ENCODE results near the gene HSP90B1. TPM values are rescaled to one million over a fixed set of nuclear protein-coding genes. Genes with fewer than 3 reads are reported as not detected.

The HSP90B1 gene
- total RNA-seq, 1 donor from 2014 or later: 1,238 TPM

DNA sequence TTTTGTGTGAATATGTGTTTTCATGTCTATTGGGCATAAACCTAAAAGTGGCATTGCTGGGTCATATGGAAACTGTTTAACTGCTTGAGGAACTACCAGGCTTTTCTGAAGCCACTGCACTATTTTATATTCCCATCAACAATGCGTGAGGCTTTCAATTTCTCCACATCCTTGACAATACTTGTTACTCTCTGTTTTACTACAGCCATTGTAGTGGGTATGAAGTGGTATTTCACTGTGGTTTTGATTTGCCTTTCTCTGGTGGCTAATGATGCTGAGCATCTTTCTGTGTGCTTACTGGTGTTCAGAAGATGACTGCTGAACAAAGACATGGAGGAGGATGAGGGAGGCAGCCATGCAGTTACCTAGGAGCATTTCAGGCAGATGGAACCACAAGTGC, 22.3 kb downstream of the HSP90B1 start:
- DNase-seq (ENCODE audit: low read depth) (no peak), FAIRE-seq (no peak)
- Histone ChIP-seq H2AFZ (ENCODE audit: low read depth, low read length) (no peak overlapping the region), H3K27ac (ENCODE audit: low read depth, low read length) (no peak overlapping the region), H4K20me1 (ENCODE audit: insufficient read depth, low read length) (peaks cover 26% of the 10 kb centered on the region), H3K9ac (ENCODE audit: low read length) (no peak overlapping the region), H3K9me3 (ENCODE audit: insufficient read depth, low read depth, low read length) (no peaks in the 10 kb centered on the region), H3K27me3 (ENCODE audit: insufficient read depth, low read length) (no peaks in the 10 kb centered on the region), H3K4me1 (ENCODE audit: insufficient read depth, low read length) (peaks cover 15% of the 10 kb centered on the region), H3K36me3 (ENCODE audit: insufficient read depth, low read length) (peaks cover 57% of the 10 kb centered on the region), H3K4me3 (ENCODE audit: insufficient read depth, low read depth, low read length) (no peak overlapping the region), H3K4me2 (ENCODE audit: low read length) (no peak overlapping the region), H3K79me2 (ENCODE audit: insufficient read depth, low read length) (peaks cover 64% of the 10 kb centered on the region)
- H3K36me3 Mint-ChIP-seq (ENCODE audit: low read depth, unreplicated experiment): peaks cover 9% of the 10 kb centered on the region
- no peaks in the 10 kb centered on the region for H3K27me3 Mint-ChIP-seq (ENCODE audit: low read depth, unreplicated experiment)
- TF ChIP-seq, protein P1, sequence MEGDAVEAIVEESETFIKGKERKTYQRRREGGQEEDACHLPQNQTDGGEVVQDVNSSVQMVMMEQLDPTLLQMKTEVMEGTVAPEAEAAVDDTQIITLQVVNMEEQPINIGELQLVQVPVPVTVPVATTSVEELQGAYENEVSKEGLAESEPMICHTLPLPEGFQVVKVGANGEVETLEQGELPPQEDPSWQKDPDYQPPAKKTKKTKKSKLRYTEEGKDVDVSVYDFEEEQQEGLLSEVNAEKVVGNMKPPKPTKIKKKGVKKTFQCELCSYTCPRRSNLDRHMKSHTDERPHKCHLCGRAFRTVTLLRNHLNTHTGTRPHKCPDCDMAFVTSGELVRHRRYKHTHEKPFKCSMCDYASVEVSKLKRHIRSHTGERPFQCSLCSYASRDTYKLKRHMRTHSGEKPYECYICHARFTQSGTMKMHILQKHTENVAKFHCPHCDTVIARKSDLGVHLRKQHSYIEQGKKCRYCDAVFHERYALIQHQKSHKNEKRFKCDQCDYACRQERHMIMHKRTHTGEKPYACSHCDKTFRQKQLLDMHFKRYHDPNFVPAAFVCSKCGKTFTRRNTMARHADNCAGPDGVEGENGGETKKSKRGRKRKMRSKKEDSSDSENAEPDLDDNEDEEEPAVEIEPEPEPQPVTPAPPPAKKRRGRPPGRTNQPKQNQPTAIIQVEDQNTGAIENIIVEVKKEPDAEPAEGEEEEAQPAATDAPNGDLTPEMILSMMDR (IDR thresholded peaks at IDR 0.05; ENCODE audit: insufficient read depth, low read depth, low read length): no peak
- no peak for TF ChIP-seq EZH2 (IDR thresholded peaks at IDR 0.05; ENCODE audit: insufficient read depth, low read length)
- no peak overlapping the region for H3K27ac Mint-ChIP-seq (ENCODE audit: unreplicated experiment)
- H3K4me3 Mint-ChIP-seq (ENCODE audit: unreplicated experiment): no peak overlapping the region
- peaks cover 10% of the 10 kb centered on the region for H3K4me1 Mint-ChIP-seq (ENCODE audit: low read depth, unreplicated experiment)
- no peaks in the 10 kb centered on the region for H3K9me3 Mint-ChIP-seq (ENCODE audit: unreplicated experiment)

DNA sequence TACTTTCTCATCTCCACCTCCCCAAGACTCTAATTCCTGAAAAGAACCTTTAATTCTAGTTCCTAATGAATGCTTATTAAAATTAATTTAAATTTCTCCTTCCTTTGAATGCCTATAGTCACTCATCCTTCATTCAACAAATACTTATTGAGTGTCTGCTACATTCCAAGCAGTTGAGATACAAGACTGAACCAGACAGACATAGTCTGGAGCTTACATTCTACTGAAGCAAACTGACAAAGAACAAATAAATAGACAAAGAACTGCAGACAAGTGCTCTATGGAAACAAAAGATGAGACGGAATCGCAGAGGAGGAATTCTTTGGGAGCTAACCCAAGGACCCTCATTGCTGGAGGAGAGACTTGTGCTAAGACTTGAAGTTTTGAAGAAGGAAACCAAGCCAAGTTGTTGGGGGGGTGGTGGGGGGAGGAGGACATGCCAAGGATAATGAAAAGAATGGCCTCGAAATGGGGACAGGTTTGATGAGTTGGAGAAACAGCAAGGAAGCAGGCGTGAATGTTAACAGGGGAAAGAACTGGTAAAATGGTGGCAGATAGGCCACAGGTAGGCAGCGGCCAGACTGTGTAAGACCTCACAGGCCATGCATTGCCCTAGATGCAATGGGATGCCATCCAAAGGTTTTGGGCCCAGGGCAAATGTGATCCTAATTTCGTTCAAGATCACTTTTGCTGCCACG, 25.8 kb downstream of the HSP90B1 start:
- Histone ChIP-seq H3K27ac (ENCODE audit: low read depth, low read length) (peak overlapping the region; percentile 84), H3K4me3 (ENCODE audit: insufficient read depth, low read depth, low read length) (peak overlapping the region; percentile 86), H3K36me3 (ENCODE audit: insufficient read depth, low read length) (peaks cover 29% of the 10 kb centered on the region), H3K9me3 (ENCODE audit: insufficient read depth, low read depth, low read length) (no peaks in the 10 kb centered on the region), H4K20me1 (ENCODE audit: insufficient read depth, low read length) (peaks cover 15% of the 10 kb centered on the region), H3K4me1 (ENCODE audit: insufficient read depth, low read length) (peaks cover 17% of the 10 kb centered on the region), H2AFZ (ENCODE audit: low read depth, low read length) (peak overlapping the region; percentile 97), H3K9ac (ENCODE audit: low read length) (peak overlapping the region; percentile 90), H3K79me2 (ENCODE audit: insufficient read depth, low read length) (peaks cover 54% of the 10 kb centered on the region), H3K4me2 (ENCODE audit: low read length) (peak overlapping the region; percentile 95), H3K27me3 (ENCODE audit: insufficient read depth, low read length) (no peaks in the 10 kb centered on the region)
- TF ChIP-seq, protein P1 (IDR thresholded peaks at IDR 0.05; ENCODE audit: insufficient read depth, low read depth, low read length): no peak
- TF ChIP-seq EZH2 (IDR thresholded peaks at IDR 0.05; ENCODE audit: insufficient read depth, low read length): no peak
- Mint-ChIP-seq H3K27me3 (ENCODE audit: low read depth, unreplicated experiment) (no peaks in the 10 kb centered on the region), H3K27ac (ENCODE audit: unreplicated experiment) (peak overlapping the region; percentile 99), H3K36me3 (ENCODE audit: low read depth, unreplicated experiment) (peaks cover 2% of the 10 kb centered on the region), H3K4me3 (ENCODE audit: unreplicated experiment) (peak overlapping the region; percentile 92), H3K9me3 (ENCODE audit: unreplicated experiment) (no peaks in the 10 kb centered on the region), H3K4me1 (ENCODE audit: low read depth, unreplicated experiment) (peaks cover 16% of the 10 kb centered on the region)
- DNase-seq (ENCODE audit: low read depth): peak; percentile 53
- FAIRE-seq: no peak

DNA sequence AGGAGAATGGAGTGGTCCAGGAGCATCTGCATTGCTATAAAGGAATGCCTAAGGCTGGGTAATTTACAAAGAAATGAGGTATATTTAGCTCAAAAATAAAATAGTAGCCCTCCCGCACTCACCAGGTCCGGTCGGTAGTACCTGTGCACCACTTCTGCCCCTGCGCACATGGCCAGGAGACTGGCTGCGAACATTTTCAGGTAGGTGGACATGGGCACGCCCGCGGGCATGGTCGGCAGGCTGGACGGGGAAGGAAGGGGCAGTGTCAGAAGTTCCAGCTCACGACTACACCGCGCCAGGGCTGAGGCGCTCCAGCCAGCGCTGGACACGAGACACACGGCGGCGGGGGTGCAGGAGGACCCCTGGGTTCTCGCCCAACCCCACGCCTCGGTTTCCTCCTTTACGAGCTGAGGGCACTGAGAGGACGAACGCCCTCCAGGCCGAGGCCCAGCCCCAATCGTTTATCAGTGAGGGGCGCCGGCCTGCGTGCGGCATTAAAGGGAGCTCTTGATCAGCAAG, 26.4 kb downstream of the HSP90B1 start:
- H3K36me3 ChIP-seq (ENCODE audit: insufficient read depth, low read length): peaks cover 24% of the 10 kb centered on the region
- peak overlapping the region; percentile 95 for H3K4me2 ChIP-seq (ENCODE audit: low read length)
- H2AFZ ChIP-seq (ENCODE audit: low read depth, low read length): peak overlapping the region; percentile 97
- no peaks in the 10 kb centered on the region for H3K27me3 ChIP-seq (ENCODE audit: insufficient read depth, low read length)
- H3K9ac ChIP-seq (ENCODE audit: low read length): peak overlapping the region; percentile 90
- peaks cover 51% of the 10 kb centered on the region for H3K79me2 ChIP-seq (ENCODE audit: insufficient read depth, low read length)
- DNase-seq (ENCODE audit: low read depth) (peak; percentile 9), FAIRE-seq (no peak)
- TF ChIP-seq, protein P1 (IDR thresholded peaks at IDR 0.05; ENCODE audit: insufficient read depth, low read depth, low read length): no peak
- TF ChIP-seq EZH2 (IDR thresholded peaks at IDR 0.05; ENCODE audit: insufficient read depth, low read length): no peak
- no peaks in the 10 kb centered on the region for H3K9me3 ChIP-seq (ENCODE audit: insufficient read depth, low read depth, low read length)
- H3K27ac ChIP-seq (ENCODE audit: low read depth, low read length): peak overlapping the region; percentile 84
- Mint-ChIP-seq H3K9me3 (ENCODE audit: unreplicated experiment) (no peaks in the 10 kb centered on the region), H3K36me3 (ENCODE audit: low read depth, unreplicated experiment) (peaks cover 2% of the 10 kb centered on the region), H3K4me3 (ENCODE audit: unreplicated experiment) (peak overlapping the region; percentile 92), H3K27ac (ENCODE audit: unreplicated experiment) (peak overlapping the region; percentile 99), H3K4me1 (ENCODE audit: low read depth, unreplicated experiment) (peaks cover 16% of the 10 kb centered on the region), H3K27me3 (ENCODE audit: low read depth, unreplicated experiment) (no peaks in the 10 kb centered on the region)
- H4K20me1 ChIP-seq (ENCODE audit: insufficient read depth, low read length): peaks cover 15% of the 10 kb centered on the region
- peaks cover 17% of the 10 kb centered on the region for H3K4me1 ChIP-seq (ENCODE audit: insufficient read depth, low read length)
- H3K4me3 ChIP-seq (ENCODE audit: insufficient read depth, low read depth, low read length): peak overlapping the region; percentile 86
